ENCODE measurements around the gene CPO.
"Not testable (repeated sequence)": the region's sequence is repeated elsewhere in the genome, so short reads cannot be mapped to it uniquely, and the experiment has no call there.

Gene CPO, protein sequence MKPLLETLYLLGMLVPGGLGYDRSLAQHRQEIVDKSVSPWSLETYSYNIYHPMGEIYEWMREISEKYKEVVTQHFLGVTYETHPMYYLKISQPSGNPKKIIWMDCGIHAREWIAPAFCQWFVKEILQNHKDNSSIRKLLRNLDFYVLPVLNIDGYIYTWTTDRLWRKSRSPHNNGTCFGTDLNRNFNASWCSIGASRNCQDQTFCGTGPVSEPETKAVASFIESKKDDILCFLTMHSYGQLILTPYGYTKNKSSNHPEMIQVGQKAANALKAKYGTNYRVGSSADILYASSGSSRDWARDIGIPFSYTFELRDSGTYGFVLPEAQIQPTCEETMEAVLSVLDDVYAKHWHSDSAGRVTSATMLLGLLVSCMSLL

DNA sequence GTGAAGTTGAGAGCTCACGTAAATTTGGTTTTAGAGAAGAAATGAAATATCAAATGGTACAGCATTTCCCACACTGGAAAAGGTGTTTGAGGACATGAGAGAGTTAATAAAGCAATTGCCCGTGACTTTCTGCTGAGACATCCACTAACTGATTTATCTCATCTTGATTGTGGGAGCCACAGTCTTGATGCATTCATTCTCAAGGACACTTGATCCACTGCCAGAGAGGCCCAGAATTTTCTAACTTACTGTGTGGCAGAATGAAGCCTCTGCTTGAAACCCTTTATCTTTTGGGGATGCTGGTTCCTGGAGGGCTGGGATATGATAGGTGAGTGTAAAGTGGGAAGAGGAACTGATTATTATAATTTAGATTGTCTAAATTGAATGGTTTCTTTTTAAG, at the start of gene CPO:
Gene CPO (plus strand): TSS at position 179 of the 400 bp plus-strand sequence. CDS start 82 bp downstream, at position 261.
- DNase-seq (ENCODE audit: low read depth, low spot score) = no peak

DNA sequence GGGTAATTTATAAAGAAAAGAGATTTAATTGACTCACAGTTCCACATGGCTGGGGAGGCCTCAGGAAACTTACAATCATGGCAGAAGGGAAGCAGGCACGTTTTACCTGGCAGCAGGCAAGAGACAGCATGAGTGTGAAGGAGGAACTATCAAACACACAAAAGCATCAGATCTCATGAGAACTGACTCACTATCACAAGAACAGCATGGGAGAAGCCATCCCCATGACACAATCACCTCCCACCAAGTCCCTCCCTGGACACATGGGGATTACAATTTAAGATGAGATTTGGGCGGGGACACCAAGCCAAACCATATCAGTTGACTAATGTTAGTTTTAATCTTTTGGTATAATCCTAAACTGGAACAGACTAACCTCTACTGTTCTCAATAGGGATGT, 49.1 kb upstream of the CPO start:
- no peak for DNase-seq (ENCODE audit: low read depth, low spot score)

DNA sequence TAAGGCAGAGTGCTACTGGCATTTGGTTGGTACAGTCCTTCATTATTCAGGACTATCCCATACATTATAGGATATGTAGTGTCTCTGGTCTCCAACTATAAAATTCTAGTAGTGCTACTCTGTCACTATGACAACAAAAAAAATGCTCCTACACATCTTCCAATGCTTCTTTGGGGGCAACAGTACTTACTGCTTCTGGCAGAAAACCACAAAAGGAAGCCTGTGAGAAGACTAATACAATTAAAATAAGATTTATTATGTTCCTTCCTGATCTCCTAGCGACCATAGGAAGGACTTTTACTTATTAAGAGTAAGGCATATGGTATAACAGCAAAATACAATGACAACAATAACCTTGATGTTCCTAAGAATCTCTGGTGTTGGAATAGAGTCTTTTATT, 48.4 kb upstream of the CPO start:
- no peak for DNase-seq (ENCODE audit: low read depth, low spot score)

DNA sequence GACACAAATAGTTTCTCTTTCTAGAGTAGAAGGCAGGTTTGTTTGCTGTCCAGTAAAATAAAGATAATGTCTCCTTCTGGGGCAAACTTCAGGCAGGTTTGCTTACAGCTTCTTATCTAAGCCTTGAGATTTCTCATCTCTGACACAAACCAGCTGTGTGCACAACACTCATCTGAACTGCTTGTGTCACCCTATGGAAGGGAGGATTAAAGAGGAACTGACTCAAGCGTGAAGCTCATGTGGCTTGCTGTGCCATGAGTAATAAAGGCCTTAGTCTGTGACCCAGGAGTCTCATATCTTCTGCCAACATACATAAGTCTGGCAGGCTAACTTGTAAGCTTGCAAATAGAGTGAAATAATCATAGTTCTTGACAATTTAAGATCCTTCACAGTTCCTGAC, 24.2 kb upstream of the CPO start:
- DNase-seq (ENCODE audit: low read depth, low spot score) = peak; percentile 15

DNA sequence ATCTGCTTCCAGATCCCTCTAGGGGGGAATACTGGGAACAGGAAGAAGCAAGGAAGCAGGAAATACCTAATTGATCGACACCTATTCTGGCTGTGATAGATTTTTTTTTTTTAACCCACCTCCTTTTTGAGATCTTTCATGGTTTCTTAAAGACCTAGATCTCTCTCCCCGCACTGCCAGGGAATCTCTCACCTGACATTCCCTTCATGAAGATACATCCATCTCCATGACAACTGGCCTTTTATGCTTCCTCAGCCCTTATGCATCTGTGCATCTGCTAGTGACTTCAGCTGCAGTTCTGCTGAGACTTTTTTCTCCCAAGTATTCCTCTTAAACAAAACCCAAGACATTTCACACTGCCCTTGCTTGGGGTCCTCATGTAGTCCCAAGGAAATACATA, 21.1 kb upstream of the CPO start:
- DNase-seq (ENCODE audit: low read depth, low spot score) = no peak

DNA sequence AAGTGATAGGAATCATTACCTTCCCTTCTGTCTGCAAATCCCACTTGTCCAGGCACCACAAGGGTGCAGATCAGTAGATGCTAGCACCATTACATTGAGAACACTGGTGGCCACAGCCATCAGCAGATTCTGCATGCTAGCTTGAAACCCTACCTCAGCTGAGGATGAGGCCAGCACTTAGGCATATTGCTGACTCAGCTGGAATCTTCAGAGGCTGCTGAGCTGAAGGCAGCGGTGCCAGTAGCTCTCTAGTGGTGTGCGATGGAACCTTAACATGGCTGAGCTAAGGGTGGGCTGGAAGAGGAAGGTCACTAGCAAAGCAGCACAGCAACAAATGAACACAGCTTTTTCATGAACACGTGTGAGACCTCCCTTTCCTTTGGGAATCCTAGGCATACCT, 19.0 kb upstream of the CPO start:
- peak; percentile 18 for DNase-seq (ENCODE audit: low read depth, low spot score)

DNA sequence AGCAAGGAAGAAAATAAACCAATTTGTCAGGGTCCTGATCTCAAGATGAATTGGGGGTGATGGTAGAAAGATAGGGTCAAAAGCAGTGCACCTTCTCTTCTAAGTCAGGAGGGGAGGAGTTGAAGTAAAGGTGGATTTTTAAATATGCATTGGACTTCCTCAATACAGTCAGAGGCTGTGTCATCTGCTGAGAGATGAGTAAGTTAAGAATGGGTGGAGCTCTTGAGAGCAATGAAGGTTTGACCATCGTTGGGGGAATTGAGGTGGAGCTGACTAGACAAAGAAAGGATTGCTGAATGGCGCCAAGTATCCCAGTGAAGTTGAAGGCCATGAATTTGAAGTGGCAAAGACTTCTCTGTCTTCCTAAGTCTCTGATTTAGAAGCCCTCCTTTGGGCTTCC, 18.4 kb upstream of the CPO start:
- no peak for DNase-seq (ENCODE audit: low read depth, low spot score)

DNA sequence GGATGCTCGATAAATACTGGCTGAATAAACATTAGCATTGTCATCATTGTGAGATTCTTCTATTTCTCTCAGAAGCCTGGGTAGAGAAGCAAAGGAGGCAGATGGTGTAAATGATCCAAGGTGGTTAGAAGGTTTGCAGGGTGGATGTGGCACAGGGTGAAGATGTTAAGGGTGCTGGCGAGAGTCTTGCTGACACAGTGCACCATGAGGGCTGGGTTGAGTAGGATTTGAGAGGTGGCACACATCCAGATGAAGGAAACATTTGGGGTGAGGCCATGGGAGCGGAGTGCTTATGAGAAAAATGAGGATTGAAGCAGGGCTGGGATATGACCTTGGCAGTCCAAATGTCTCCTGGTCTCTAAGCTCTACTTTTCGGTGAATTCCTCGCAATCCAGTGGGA, 17.8 kb upstream of the CPO start:
- no peak for DNase-seq (ENCODE audit: low read depth, low spot score)

DNA sequence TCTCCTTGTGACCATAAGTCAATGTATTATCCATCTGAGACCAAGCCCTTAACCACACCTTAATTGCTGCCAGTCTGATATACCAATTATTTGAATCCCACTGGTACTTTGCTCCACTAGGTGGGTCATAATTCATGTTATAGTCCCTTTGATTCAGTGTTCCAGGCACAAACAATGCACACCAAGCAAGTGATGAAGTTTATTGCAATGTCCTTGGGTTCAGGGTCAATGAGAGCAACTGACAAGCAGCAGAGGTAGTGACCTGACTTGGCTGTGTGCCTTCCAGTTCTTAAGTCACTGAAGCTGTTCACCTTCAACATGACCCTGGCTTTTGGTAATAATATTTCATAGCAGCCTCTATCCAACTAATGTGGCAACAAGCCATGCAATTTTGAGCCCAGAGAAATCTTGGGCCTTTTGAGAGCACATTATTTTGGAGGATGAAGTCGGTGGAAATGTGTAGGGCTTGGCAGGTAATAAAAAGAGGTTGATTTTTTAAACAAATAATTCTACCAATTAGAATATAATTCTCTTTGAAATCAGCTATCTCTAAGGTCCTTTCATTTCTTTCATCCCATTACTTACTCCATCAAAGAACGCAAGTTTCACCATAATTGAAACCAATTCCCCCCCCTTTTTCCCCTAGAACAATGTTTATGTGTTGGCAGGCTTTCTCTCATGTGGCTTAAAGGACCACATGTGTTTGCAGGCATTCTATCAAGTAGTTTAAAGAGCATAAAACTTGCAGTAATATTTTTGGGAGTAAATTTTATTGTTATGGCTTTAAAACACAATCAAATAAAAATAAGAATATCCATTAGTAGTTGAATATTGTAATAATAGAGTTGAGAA, 3.1 kb upstream of the CPO start:
- no peak for DNase-seq (ENCODE audit: low read depth, low spot score)

DNA sequence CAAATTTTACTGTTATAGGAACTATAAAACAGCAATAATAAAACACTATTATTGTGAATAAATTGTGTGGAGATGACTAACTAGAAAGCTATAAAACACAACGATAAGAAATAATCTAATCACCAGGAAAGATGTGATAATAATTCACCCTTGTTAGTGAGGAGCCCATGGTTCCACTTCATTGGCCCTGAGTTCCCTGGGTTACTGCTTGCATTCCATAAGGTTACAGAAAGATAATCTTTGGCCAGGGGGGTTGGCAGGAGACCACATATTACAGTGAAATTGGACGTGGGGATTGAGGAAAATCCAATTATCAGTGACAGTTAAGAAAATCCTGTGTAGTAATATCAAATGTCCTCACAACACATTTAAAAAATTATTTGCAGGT, 2.5 kb upstream of the CPO start:
- DNase-seq (ENCODE audit: low read depth, low spot score) = no peak

DNA sequence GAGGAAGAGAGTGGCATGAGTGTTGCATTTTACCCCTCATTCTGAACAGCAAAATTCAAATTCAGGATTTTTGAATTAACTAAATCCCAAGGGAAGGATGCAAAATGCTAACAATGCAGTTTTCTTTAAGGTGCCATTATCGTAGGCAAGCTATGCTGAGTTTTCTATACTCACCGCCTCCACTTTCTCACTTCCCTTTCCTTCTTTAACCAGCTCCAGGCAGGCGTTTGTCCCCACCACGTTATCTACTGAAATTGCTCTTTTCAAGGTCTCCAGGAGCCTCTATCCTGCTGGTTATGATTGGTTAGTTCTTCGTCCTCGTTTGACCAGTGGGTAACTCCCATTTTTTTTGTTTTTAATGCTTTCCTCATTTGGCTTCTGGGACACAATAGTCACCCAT, 1.8 kb upstream of the CPO start:
- no peak for DNase-seq (ENCODE audit: low read depth, low spot score)

DNA sequence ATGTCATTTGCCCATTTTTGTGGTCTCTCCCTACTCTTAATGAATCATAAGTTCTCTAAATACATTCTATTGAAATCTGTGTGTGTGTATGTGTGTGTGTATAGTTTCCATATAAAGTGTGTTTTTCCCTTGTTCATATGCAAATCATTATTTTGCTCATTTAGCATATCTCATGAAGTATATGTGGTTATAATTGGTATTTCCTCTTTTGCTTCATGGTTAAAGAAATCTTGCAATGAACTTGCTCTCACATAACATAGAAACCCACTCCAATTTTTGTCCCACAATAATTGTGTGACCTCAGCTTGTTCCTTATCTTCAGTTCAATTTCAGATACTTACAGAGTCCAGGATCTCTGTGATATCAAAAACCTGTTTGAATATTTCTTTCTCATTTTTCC, 1.2 kb downstream of the CPO start:
- no peak for DNase-seq (ENCODE audit: low read depth, low spot score)

DNA sequence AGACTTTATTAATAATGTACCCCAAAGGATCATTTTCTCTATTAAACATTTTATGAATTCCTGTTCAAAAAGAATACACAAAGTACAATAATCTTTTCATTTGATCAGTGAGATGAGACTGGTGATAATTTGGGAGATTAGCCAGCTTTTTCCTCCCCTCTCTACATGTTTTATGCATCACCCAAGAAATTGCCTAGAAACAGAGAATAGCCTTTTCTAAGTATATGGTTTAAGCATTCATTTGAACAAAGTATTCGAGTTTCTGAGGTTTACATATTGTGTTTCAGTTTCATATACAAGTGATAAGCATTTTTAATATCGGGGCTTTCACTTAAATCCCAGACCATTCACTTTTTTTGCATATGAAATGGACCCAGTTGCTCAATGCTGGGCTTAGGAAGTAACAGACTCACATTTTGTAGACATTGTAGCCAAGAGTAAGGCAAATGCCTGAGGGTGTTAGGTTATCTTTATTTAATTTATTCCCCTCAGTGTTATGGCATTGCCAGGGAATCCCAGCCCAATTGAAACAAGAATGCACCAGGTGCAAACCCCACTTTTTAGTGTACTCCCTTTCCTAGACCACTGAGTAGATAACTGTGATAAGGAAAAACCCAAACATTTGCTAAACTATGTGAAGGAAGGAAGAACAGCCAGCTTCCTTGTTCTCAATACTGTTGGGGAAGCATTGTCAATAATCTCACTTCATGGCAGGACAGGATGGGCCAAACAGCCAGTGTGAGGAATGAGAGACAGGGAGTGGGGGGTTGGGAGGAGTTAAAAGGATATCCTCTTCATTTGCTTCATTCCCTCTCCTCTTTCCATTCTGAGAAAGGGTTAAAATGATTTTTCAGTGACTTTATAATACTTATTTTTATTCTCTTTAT, 3.5 kb downstream of the CPO start:
- peak; percentile 8 for DNase-seq (ENCODE audit: low read depth, low spot score)

DNA sequence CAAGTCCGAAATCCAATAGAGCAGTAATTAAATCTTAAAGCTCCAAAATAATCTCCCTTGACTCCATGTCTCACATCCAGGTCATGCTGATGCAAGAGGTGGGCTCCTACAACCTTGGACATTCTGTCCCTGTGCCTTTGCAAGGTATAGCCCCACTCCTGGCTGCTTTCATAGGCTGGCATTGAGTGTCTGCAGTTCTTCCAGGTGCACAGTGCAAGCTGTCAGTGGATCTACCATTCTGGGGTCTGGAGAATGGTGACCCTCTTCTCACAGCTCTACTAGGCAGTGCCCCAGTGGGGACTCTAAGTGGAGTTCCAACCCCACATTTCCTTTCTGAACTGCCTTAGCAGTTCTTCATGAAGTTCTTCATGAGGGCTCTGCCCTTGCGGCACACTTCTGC, 14.1 kb downstream of the CPO start:
- not testable (repeated sequence) for DNase-seq (ENCODE audit: low read depth, low spot score)

DNA sequence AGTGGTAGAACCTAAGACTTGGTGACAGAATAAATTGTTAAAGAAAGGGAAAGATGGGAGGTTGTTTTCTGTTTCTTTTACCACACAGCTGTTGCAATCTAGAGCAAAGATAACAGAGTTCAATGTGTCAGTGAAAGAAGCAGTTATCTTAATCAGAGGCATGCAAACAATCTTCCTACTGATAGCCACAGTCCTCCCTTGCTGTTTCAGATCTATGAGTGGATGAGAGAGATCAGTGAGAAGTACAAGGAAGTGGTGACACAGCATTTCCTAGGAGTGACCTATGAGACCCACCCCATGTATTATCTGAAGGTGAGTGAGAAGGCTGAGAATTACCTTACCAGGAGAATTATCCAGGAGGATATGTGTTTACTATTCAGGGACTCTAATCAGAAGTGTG, 15.9 kb downstream of the CPO start:
- no peak for DNase-seq (ENCODE audit: low read depth, low spot score)

DNA sequence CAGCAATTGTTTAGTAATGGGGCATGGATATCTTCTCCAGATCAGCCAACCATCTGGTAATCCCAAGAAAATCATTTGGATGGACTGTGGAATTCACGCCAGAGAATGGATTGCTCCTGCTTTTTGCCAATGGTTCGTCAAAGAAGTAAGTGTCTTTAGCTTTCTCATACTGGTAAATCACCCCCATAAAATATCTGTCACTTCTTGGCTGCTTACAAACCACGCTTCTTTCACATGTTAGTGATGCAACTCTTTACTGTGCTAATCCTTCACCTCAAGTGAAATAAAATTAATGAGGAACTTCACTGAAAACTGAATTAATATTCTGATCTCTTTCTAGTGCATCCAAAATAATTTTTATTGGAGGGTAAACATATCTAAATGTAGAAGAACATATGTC, 18.9 kb downstream of the CPO start:
- DNase-seq (ENCODE audit: low read depth, low spot score) = no peak

DNA sequence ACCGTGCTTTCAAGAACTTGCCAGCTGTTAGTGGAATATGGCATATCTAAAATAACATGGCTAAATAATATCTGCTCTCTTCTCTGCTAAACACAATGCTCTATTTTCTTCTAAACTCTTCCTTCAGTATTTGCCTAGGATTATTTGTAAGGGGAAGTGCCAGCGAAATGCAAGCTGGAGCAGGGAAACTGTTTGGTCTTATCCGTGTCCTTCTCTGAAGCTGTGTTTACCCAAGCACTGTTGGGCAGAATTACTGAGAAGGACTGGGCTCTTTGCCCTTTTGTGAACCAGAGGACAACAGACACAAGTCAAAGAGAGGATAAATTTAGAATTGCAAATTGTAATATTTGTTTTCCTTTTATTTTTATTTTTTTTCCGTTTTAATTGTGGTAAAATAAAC, 23.6 kb downstream of the CPO start:
- no peak for DNase-seq (ENCODE audit: low read depth, low spot score)

DNA sequence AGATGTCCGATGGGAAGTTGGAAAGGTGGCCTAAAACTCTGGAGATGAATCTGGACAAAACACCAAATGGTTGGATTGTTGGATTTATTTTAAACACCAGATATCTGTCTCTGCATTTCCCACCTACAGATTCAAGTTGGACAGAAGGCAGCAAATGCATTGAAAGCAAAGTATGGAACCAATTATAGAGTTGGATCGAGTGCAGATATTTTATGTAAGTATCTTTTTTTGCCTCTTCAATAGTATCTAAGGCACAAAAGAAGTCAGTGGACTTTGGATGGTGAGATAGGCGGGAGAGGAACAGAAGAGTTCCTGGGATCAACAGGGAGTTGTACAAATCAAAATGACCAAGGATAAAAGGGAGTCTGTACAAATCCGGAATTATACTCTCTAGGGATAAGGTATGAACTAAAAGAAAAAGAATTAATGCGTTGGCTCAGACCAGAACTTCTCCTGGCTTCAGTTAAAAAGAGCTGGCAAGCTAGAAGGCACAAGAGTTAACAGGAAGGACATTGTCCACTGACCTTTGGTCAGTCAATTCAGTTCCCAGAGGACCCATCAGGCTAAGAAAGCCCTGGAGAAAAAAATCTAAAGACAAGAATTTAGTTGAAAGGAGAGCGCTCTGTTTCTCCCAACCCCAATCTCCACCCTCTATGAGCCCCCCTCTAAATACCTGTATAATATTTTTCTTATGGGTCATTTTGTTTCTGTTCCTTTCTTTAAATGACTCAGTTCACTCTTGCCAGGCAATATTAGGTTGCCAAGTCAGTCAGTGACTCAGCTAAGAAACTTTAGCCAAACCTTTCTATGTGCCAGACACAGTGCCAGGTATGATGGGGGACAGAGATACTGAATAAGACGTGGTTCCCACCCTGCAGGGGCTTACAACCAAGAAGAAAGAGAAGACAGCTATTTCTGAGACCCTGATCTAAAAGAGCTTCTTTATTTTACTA, 29.1 kb downstream of the CPO start:
- DNase-seq (ENCODE audit: low read depth, low spot score) = no peak

DNA sequence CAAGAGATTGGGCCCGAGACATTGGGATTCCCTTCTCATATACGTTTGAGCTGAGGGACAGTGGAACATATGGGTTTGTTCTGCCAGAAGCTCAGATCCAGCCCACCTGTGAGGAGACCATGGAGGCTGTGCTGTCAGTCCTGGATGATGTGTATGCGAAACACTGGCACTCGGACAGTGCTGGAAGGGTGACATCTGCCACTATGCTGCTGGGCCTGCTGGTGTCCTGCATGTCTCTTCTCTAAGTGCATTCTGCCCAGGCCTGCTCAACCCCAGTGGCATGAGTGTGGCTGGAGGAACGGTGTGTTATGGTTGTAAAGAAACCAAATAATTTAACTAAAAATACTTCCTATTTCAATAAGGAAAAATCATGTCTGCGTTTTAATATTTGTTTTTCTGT, 29.9 kb downstream of the CPO start:
- DNase-seq (ENCODE audit: low read depth, low spot score) = no peak

DNA sequence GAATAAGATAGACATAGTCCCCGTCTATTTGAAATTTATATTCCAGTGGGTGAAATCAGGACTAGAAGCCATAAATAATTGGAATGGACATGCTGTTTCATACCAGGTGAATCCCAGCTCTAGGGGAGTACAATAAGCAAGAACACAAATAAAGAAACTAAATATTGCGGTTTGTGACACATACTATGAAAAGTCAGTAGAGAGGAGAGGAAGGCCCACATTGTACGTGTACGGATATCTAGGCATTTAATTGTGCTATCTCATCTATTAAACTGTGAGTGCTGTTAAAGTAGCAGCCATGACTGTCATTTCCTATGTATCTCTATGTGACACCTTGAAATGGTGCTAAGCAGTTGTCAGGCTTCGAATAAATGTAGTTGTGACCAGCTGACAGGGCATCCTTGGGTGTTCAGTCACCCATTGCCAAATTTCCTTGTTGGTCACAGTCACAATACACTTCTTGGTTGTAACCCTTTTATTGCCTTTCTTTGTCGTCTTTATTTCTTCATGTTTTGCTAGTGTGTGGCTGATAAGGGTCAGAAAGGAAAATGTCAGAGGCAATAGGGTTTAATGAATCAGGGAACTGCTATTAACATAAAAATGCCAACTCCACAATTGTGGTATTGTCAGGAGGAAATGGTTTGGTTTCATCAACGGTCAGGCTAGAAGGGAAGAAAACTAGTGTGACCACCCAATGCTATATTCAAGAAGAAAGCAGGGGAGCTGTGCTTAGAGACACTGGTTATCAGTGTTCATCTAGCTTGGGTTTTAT, 31.5 kb downstream of the CPO start:
- DNase-seq (ENCODE audit: low read depth, low spot score) = no peak

Data from ELF-1 (cell line).